ENCODE results near the gene MYOZ1.

MYOZ1 gene

GRCh38 chr10:73653701-73654100 is 12.4 kb upstream of the MYOZ1 start:
- H3K36me3 ChIP-seq (replicated peaks) = no peaks in the 10 kb centered on the region
- no peak for DNase-seq (ENCODE audit: low spot score in 2 of 2)
- H3K4me1 ChIP-seq = no peaks in the 10 kb centered on the region
- H3K4me3 ChIP-seq = no peak overlapping the region
- H3K9me3 ChIP-seq = no peaks in the 10 kb centered on the region
- in situ Hi-C loops (cut with MboI; ENCODE audit: low sequenced_read_pairs) = no loop called here
- no peaks in the 10 kb centered on the region for H3K27me3 ChIP-seq (ENCODE audit: low read depth)

- no peaks in the 10 kb centered on the region for H3K27me3 ChIP-seq (ENCODE audit: low read depth)
- in situ Hi-C loops (cut with MboI; ENCODE audit: low sequenced_read_pairs) = no loop called here
Measured at GRCh38 chr10:73653195-73653594, 11.9 kb upstream of the MYOZ1 start.

GRCh38 chr10:73650537-73651331 is 9.5 kb upstream of the MYOZ1 start:
- no peaks in the 10 kb centered on the region for H3K36me3 ChIP-seq (replicated peaks)
- H3K4me3 ChIP-seq = no peak overlapping the region
- DNase-seq (ENCODE audit: low spot score in 2 of 2) = no peak
- H3K9me3 ChIP-seq = no peaks in the 10 kb centered on the region
- no peaks in the 10 kb centered on the region for H3K4me1 ChIP-seq
- in situ Hi-C loops (cut with MboI; ENCODE audit: low sequenced_read_pairs) = no loop called here
- no peaks in the 10 kb centered on the region for H3K27me3 ChIP-seq (ENCODE audit: low read depth)

More at GRCh38 chr10:73653195-73653594, 11.9 kb upstream of the MYOZ1 start:
- no peaks in the 10 kb centered on the region for H3K9me3 ChIP-seq
- H3K4me1 ChIP-seq = no peaks in the 10 kb centered on the region
- H3K36me3 ChIP-seq (replicated peaks) = no peaks in the 10 kb centered on the region
- DNase-seq (ENCODE audit: low spot score in 2 of 2) = no peak
- H3K4me3 ChIP-seq = no peak overlapping the region

- no peaks in the 10 kb centered on the region for H3K27me3 ChIP-seq (ENCODE audit: low read depth)
- H3K36me3 ChIP-seq (replicated peaks) = no peaks in the 10 kb centered on the region
- H3K9me3 ChIP-seq = no peaks in the 10 kb centered on the region
- H3K4me1 ChIP-seq = no peaks in the 10 kb centered on the region
- DNase-seq (ENCODE audit: low spot score in 2 of 2) = no peak
- H3K4me3 ChIP-seq = no peak overlapping the region
- in situ Hi-C loops (cut with MboI; ENCODE audit: low sequenced_read_pairs) = no loop called here
Measured at GRCh38 chr10:73649876-73650536, 8.7 kb upstream of the MYOZ1 start.

GRCh38 chr10:73648975-73649829 is 7.9 kb upstream of the MYOZ1 start:
- Histone ChIP-seq H3K4me1 (no peaks in the 10 kb centered on the region), H3K27me3 (ENCODE audit: low read depth) (no peaks in the 10 kb centered on the region), H3K9me3 (no peaks in the 10 kb centered on the region), H3K4me3 (no peak overlapping the region), H3K36me3 (replicated peaks) (no peaks in the 10 kb centered on the region)
- DNase-seq (ENCODE audit: low spot score in 2 of 2) = no peak
- in situ Hi-C loops (cut with MboI; ENCODE audit: low sequenced_read_pairs) = no loop called here

GRCh38 chr10:73647875-73648651 is 6.8 kb upstream of the MYOZ1 start:
- in situ Hi-C loops (cut with MboI; ENCODE audit: low sequenced_read_pairs) = no loop called here
- H3K27me3 ChIP-seq (ENCODE audit: low read depth) = no peaks in the 10 kb centered on the region
- H3K4me1 ChIP-seq = no peaks in the 10 kb centered on the region
- H3K9me3 ChIP-seq = no peaks in the 10 kb centered on the region
- no peak for DNase-seq (ENCODE audit: low spot score in 2 of 2)
- no peaks in the 10 kb centered on the region for H3K36me3 ChIP-seq (replicated peaks)
- no peak overlapping the region for H3K4me3 ChIP-seq

GRCh38 chr10:73647211-73647874 is 6.1 kb upstream of the MYOZ1 start:
- in situ Hi-C loops (cut with MboI; ENCODE audit: low sequenced_read_pairs) = no loop called here
- Histone ChIP-seq H3K4me3 (no peak overlapping the region), H3K27me3 (ENCODE audit: low read depth) (no peaks in the 10 kb centered on the region), H3K36me3 (replicated peaks) (no peaks in the 10 kb centered on the region), H3K9me3 (no peaks in the 10 kb centered on the region), H3K4me1 (no peaks in the 10 kb centered on the region)
- DNase-seq (ENCODE audit: low spot score in 2 of 2) = no peak

- in situ Hi-C loops (cut with MboI; ENCODE audit: low sequenced_read_pairs) = no loop called here
- DNase-seq (ENCODE audit: low spot score in 2 of 2) = no peak
- Histone ChIP-seq H3K4me1 (no peaks in the 10 kb centered on the region), H3K4me3 (no peak overlapping the region), H3K36me3 (replicated peaks) (no peaks in the 10 kb centered on the region), H3K9me3 (no peaks in the 10 kb centered on the region), H3K27me3 (ENCODE audit: low read depth) (no peaks in the 10 kb centered on the region)
Measured at GRCh38 chr10:73646598-73647041, 5.3 kb upstream of the MYOZ1 start.

GRCh38 chr10:73645251-73645650 is 4.0 kb upstream of the MYOZ1 start:
- H3K4me3 ChIP-seq = no peak overlapping the region
- H3K9me3 ChIP-seq = no peaks in the 10 kb centered on the region
- no peaks in the 10 kb centered on the region for H3K36me3 ChIP-seq (replicated peaks)
- in situ Hi-C loops (cut with MboI; ENCODE audit: low sequenced_read_pairs) = no loop called here
- no peaks in the 10 kb centered on the region for H3K27me3 ChIP-seq (ENCODE audit: low read depth)
- no peak for DNase-seq (ENCODE audit: low spot score in 2 of 2)
- no peaks in the 10 kb centered on the region for H3K4me1 ChIP-seq

GRCh38 chr10:73644767-73645166 is 3.5 kb upstream of the MYOZ1 start:
- in situ Hi-C loops (cut with MboI; ENCODE audit: low sequenced_read_pairs) = loop anchor here (5.0 kb wide), 1 partner anchor 117 kb away; no protein-coding TSS in a partner anchor
- H3K4me1 ChIP-seq = no peaks in the 10 kb centered on the region
- no peak for DNase-seq (ENCODE audit: low spot score in 2 of 2)

GRCh38 chr10:73644015-73644743 is 2.9 kb upstream of the MYOZ1 start:
- Histone ChIP-seq H3K9me3 (no peaks in the 10 kb centered on the region), H3K27me3 (ENCODE audit: low read depth) (no peaks in the 10 kb centered on the region), H3K36me3 (replicated peaks) (no peaks in the 10 kb centered on the region), H3K4me3 (no peak overlapping the region), H3K4me1 (no peaks in the 10 kb centered on the region)
- in situ Hi-C loops (cut with MboI; ENCODE audit: low sequenced_read_pairs) = loop anchor here (5.0 kb wide), 1 partner anchor 117 kb away; no protein-coding TSS in a partner anchor
- DNase-seq (ENCODE audit: low spot score in 2 of 2) = peak; percentile 67 to 80

More at GRCh38 chr10:73644767-73645166, 3.5 kb upstream of the MYOZ1 start:
- Histone ChIP-seq H3K9me3 (no peaks in the 10 kb centered on the region), H3K4me3 (no peak overlapping the region), H3K27me3 (ENCODE audit: low read depth) (no peaks in the 10 kb centered on the region), H3K36me3 (replicated peaks) (no peaks in the 10 kb centered on the region)

- Histone ChIP-seq H3K4me1 (no peaks in the 10 kb centered on the region), H3K27me3 (ENCODE audit: low read depth) (no peaks in the 10 kb centered on the region), H3K4me3 (no peak overlapping the region), H3K9me3 (no peaks in the 10 kb centered on the region), H3K36me3 (replicated peaks) (no peaks in the 10 kb centered on the region)
- in situ Hi-C loops (cut with MboI; ENCODE audit: low sequenced_read_pairs) = loop anchor here (5.0 kb wide), 1 partner anchor 116 kb away; no protein-coding TSS in a partner anchor
- no peak for DNase-seq (ENCODE audit: low spot score in 2 of 2)
Measured at GRCh38 chr10:73643362-73643761, 2.1 kb upstream of the MYOZ1 start.
